SK-N-SH (cell line): ENCODE data around the gene ESRP2. TPM values are rescaled to one million over a fixed set of nuclear protein-coding genes. Genes with fewer than 3 reads are reported as not detected.

Experiments used
- CTCF ChIP-seq: fragments of 200-600 bp; sonication (generic); IDR thresholded peaks from 2 replicates; pipeline ENCODE4 v1.6.1; 2017; ENCODE audit warnings: antibody characterized with exemption, mild to moderate bottlenecking, moderate library complexity
- EP300 ChIP-seq, 2 experiments: IDR thresholded peaks; 2 replicates each; pipeline versions ENCODE4 v1.4.0 to v1.6.1; 2012; ENCODE audit warnings: borderline replicate concordance in 1 of 2, low read depth in 1 of 2, low read length in 1 of 2
- FOSL2 ChIP-seq: IDR thresholded peaks from 2 replicates; pipeline ENCODE4 v1.4.0; 2012; ENCODE audit warnings: low read depth, mild to moderate bottlenecking, moderate library complexity, borderline replicate concordance
- FOXJ3 ChIP-seq: sonication (generic); formaldehyde crosslinking; IDR thresholded peaks from 2 replicates; pipeline ENCODE4 v1.5.1; 2020; ENCODE audit warnings: mild to moderate bottlenecking, missing genetic modification reagents
- FOXM1 ChIP-seq: IDR thresholded peaks from 2 replicates; pipeline ENCODE4 v1.4.0; 2012; ENCODE audit warnings: low read depth, mild to moderate bottlenecking
- GABPA ChIP-seq: IDR thresholded peaks from 2 replicates; pipeline ENCODE4 v1.4.0; 2012; ENCODE audit warnings: low read depth, mild to moderate bottlenecking
- IRF3 ChIP-seq: fragments of 150-350 bp; IDR thresholded peaks from 2 replicates; pipeline ENCODE4 v1.6.1; 2016; ENCODE audit warnings: mild to moderate bottlenecking, low read depth, low read length
- JUND ChIP-seq: IDR thresholded peaks from 2 replicates; pipeline ENCODE4 v1.4.0; 2012
- MAX ChIP-seq: IDR thresholded peaks from 2 replicates; pipeline ENCODE4 v1.4.0; 2012; ENCODE audit warnings: low read depth
- MEF2A ChIP-seq: IDR thresholded peaks from 2 replicates; pipeline ENCODE4 v1.4.0; 2012; ENCODE audit warnings: low read depth, borderline replicate concordance
- RXRA ChIP-seq: IDR thresholded peaks from 2 replicates; pipeline ENCODE4 v1.4.0; 2012; ENCODE audit warnings: low read depth, mild to moderate bottlenecking, borderline replicate concordance
- SIN3A ChIP-seq: IDR thresholded peaks from 2 replicates; pipeline ENCODE4 v1.6.1; 2012; ENCODE audit warnings: low read depth, mild to moderate bottlenecking, low read length, moderate library complexity, borderline replicate concordance
- SMC3 ChIP-seq: IDR thresholded peaks from 2 replicates; pipeline ENCODE4 v1.6.1; 2012; ENCODE audit warnings: low read depth, low read length, improper control_type of control experiment
- TCF12 ChIP-seq: IDR thresholded peaks from 2 replicates; pipeline ENCODE4 v1.4.0; 2012
- USF1 ChIP-seq: IDR thresholded peaks from 2 replicates; pipeline ENCODE4 v1.4.0; 2012; ENCODE audit warnings: low read depth, borderline replicate concordance
- USF2 ChIP-seq: fragments of 150-350 bp; IDR thresholded peaks from 2 replicates; pipeline ENCODE4 v1.6.1; 2017; ENCODE audit warnings: antibody characterized with exemption, low read length, low read depth, borderline replicate concordance
- ZBTB33 ChIP-seq: IDR thresholded peaks from 2 replicates; pipeline ENCODE4 v1.4.0; 2012; ENCODE audit warnings: low read depth, borderline replicate concordance
- polyA plus RNA-seq, 3 experiments: library from polyadenylated mRNA; depleted of rRNA; stranded (reverse); fragments of >200 nt; gene quantifications; 2 replicates each; pipeline ENCODE4 v1.2.3, GENCODE V29; 2012

The ESRP2 gene
- polyA plus RNA-seq, 1 of the 3 experiments (the other 2 are of a cell fraction) = 0.07 TPM

- TF ChIP-seq ZBTB33 (no peak), MEF2A (no peak), IRF3 (peak; percentile 33; the same call in 1 of the 2 replicates), GABPA (no peak), MAX (peak; percentile 69), FOSL2 (no peak), RXRA (no peak), FOXJ3 (CRISPR knock-in tag) (no peak), JUND (no peak), EP300 (IDR thresholded peaks at IDR 0.05; ENCODE audit: borderline replicate concordance in 1 of 2, low read depth in 1 of 2, low read length in 1 of 2) (no peak), TCF12 (no peak), CTCF (no peak), USF2 (no peak), SMC3 (no peak), USF1 (no peak), FOXM1 (no peak), SIN3A (peak; percentile 78; the same call in 1 of the 2 replicates)
Measured at GRCh38 chr16:68244903-68245853, 9.3 kb upstream of the ESRP2 start, which contains the start of gene PLA2G15 (continued).
